Subcutaneous adipose tissue (tissue), 4 donors: ENCODE measurements around the gene PIK3C2G. TPM values are rescaled to one million over a fixed set of nuclear protein-coding genes. Genes with fewer than 3 reads are reported as not detected.

Source experiments
- CTCF ChIP-seq: fragments of 450-650 bp; IDR thresholded peaks from one replicate; pipeline ENCODE4 v1.5.1; 2016; ENCODE audit warnings: low read depth, mild to moderate bottlenecking, control low read depth, antibody characterized with exemption, moderate library complexity
- total RNA-seq, 4 donors: library from RNA; depleted of rRNA; stranded (reverse); fragments of >200 nt; gene quantifications; one replicate each; pipeline ENCODE4 v1.1.0, GENCODE V29; 2016

Gene PIK3C2G
- total RNA-seq, 4 donors from 2014 or later: 0.19 to 0.22 TPM; not detected in 2

GRCh38 chr12:18658179-18658578, 396.9 kb downstream of the PIK3C2G start:
- TF ChIP-seq CTCF: no peak

- no peak for TF ChIP-seq CTCF
Observed at GRCh38 chr12:18658829-18659228, 397.5 kb downstream of the PIK3C2G start.

DNA sequence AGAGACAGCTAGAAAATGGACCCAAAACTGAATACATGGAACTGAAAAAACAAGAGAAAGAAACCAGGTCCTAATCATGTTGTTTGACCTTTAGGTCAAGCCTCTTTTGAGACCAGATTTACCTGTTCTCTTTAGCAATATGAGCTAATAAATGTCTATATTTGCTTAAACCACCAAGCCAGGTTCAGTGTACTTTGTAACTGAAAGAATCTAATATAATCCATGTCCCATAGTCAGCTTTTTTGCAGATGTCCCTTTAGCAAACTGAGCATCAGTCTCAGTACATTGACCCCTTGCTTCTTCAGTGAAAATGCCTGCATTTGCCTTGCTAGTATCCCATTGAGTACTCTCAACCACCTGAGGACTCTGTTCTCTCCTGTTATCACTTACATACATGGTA, 414.8 kb downstream of the PIK3C2G start:
- no peak for TF ChIP-seq CTCF

- no peak for TF ChIP-seq CTCF
Observed at GRCh38 chr12:18676996-18677588, 415.8 kb downstream of the PIK3C2G start.

DNA sequence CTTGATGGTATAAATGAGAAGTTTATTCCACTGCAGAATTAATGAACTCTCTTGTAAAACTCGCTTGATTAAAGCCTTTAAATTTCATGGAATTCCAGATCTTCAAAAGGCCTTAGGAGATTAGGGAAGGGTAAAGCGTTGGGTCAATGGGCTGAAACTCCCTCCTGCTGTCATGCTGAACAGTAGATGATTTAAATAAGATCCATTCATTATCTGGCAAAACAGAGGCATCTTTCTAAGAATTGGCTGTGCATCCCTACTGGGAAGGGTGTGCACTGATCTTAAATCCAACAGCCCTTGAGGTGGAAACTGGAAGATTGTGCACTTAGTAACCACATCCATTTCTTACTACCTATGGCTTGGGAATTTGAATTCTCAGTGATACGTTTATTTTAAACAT, 420.5 kb downstream of the PIK3C2G start:
- TF ChIP-seq CTCF: no peak

- no peak for TF ChIP-seq CTCF
Observed at GRCh38 chr12:18683327-18684013, 422.2 kb downstream of the PIK3C2G start.

- no peak for TF ChIP-seq CTCF
Observed at GRCh38 chr12:18684430-18684829, 423.1 kb downstream of the PIK3C2G start.
